ENCODE measurements around the gene TEX30. TPM values are rescaled to one million over a fixed set of nuclear protein-coding genes. Genes with fewer than 3 reads are reported as not detected.

TEX30 gene
- total RNA-seq, 1 donor from 2014 or later = 17.6 TPM

GRCh38 chr13:102779436-102780159, 6.0 kb upstream of the TEX30 start:
- no peak for DNase-seq (ENCODE audit: low read depth)

GRCh38 chr13:102777736-102778135, 4.2 kb upstream of the TEX30 start:
- DNase-seq (ENCODE audit: low read depth) = no peak

- DNase-seq (ENCODE audit: low read depth) = no peak
These were observed 2.7 kb upstream of the TEX30 start for GRCh38 chr13:102776271-102776670.

GRCh38 chr13:102774591-102775520, 1.3 kb upstream of the TEX30 start:
- DNase-seq (ENCODE audit: low read depth) = no peak

- DNase-seq (ENCODE audit: low read depth) = no peak
These were observed 605 bp upstream of the TEX30 start for GRCh38 chr13:102774214-102774568.

- no peak for DNase-seq (ENCODE audit: low read depth)
These were observed 1.6 kb downstream of the TEX30 start for GRCh38 chr13:102772042-102772425.

GRCh38 chr13:102771298-102772041, 2.1 kb downstream of the TEX30 start:
- no peak for DNase-seq (ENCODE audit: low read depth)

- DNase-seq (ENCODE audit: low read depth) = no peak
These were observed 3.2 kb downstream of the TEX30 start for GRCh38 chr13:102770435-102770834.

GRCh38 chr13:102769679-102770078, 3.9 kb downstream of the TEX30 start:
- no peak for DNase-seq (ENCODE audit: low read depth)

GRCh38 chr13:102768909-102769308, 4.7 kb downstream of the TEX30 start:
- DNase-seq (ENCODE audit: low read depth) = no peak

- DNase-seq (ENCODE audit: low read depth) = no peak
These were observed 9.8 kb downstream of the TEX30 start for GRCh38 chr13:102763741-102764140.

- no peak for DNase-seq (ENCODE audit: low read depth)
These were observed 12.5 kb downstream of the TEX30 start for GRCh38 chr13:102761071-102761470.

- peak; percentile 27 for DNase-seq (ENCODE audit: low read depth)
These were observed 14.7 kb downstream of the TEX30 start for GRCh38 chr13:102758842-102759241.

- no peak for DNase-seq (ENCODE audit: low read depth)
These were observed 16.6 kb downstream of the TEX30 start for GRCh38 chr13:102757006-102757405.

GRCh38 chr13:102751886-102752285, 21.7 kb downstream of the TEX30 start:
- DNase-seq (ENCODE audit: low read depth) = no peak

GRCh38 chr13:102742506-102742905, 31.1 kb downstream of the TEX30 start:
- no peak for DNase-seq (ENCODE audit: low read depth)

GRCh38 chr13:102742101-102742500, 31.5 kb downstream of the TEX30 start:
- DNase-seq (ENCODE audit: low read depth) = no peak

GRCh38 chr13:102729560-102730270, 43.9 kb downstream of the TEX30 start:
- peak; percentile 53 for DNase-seq (ENCODE audit: low read depth)

- DNase-seq (ENCODE audit: low read depth) = no peak
These were observed 47.2 kb downstream of the TEX30 start for GRCh38 chr13:102726430-102726829.

GRCh38 chr13:102724923-102725322, 48.7 kb downstream of the TEX30 start:
- DNase-seq (ENCODE audit: low read depth) = peak; percentile 69

- DNase-seq (ENCODE audit: low read depth) = peak; percentile 60
These were observed 51.8 kb downstream of the TEX30 start for GRCh38 chr13:102721800-102722231.
